Measurements from ENCODE around the gene ADH7. TPM values are rescaled to one million over a fixed set of nuclear protein-coding genes. Genes with fewer than 3 reads are reported as not detected.

Gene ADH7
- total and polyA plus RNA-seq, 2 of the 8 experiments (the other 6 are each of a cell fraction or from before 2014, with no cell fraction given): not detected

DNA sequence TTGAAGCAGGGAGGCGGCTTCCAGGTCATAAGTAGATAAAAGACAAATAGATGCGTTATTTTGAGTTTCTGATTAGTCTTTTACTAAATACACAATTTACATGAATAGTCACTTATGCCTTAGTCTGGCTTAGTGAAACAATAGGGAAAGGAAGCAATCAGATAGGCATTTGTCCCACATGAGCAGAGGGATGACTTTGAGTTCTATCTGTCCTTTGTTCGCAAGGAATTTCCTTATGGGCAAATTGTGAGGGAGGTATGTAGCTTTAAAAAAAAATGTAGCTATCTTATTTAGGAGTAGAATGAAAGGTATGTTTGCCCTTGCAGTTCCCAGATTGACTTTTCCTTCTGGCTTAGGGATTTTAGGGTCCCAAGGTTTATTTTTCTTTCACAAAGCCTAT, 56.3 kb downstream of the ADH7 start (continued):
- no peak for TF ChIP-seq RXRA (IDR thresholded peaks at IDR 0.05; ENCODE audit: insufficient read depth, low read depth, low read length)
- TF ChIP-seq CHD1 (IDR thresholded peaks at IDR 0.05; ENCODE audit: low read depth, low read length): no peak
- no peak for TF ChIP-seq ASH2L (IDR thresholded peaks at IDR 0.05; ENCODE audit: low read length)
- no peak for TF ChIP-seq RAD21 (IDR thresholded peaks at IDR 0.05 in 1 of 2, conservative IDR thresholded peaks at IDR 0.05 in 1 of 2; ENCODE audit: low read depth in 2 of 2, low read length in 2 of 2)
- no peak for TF ChIP-seq SP4 (IDR thresholded peaks at IDR 0.05; ENCODE audit: low read length)
- TF ChIP-seq BRCA1 (IDR thresholded peaks at IDR 0.05; ENCODE audit: low read depth, low read length): no peak
- no peak for TF ChIP-seq SUZ12 (IDR thresholded peaks at IDR 0.05; ENCODE audit: low read length)
- TF ChIP-seq EZH2 (IDR thresholded peaks at IDR 0.05; ENCODE audit: low read depth, low read length, severe bottlenecking): no peak

Measured in H1 (cell line).